LNCAP (cell line): Measurements from ENCODE around the gene RNF123.

Experiments
- TF ChIP-seq, protein P1 (sequence below): fragments of 450-650 bp; IDR thresholded peaks from 2 replicates; pipeline ENCODE4 v1.5.1; 2017; ENCODE audit warnings: mild to moderate bottlenecking

The RNF123 gene

DNA sequence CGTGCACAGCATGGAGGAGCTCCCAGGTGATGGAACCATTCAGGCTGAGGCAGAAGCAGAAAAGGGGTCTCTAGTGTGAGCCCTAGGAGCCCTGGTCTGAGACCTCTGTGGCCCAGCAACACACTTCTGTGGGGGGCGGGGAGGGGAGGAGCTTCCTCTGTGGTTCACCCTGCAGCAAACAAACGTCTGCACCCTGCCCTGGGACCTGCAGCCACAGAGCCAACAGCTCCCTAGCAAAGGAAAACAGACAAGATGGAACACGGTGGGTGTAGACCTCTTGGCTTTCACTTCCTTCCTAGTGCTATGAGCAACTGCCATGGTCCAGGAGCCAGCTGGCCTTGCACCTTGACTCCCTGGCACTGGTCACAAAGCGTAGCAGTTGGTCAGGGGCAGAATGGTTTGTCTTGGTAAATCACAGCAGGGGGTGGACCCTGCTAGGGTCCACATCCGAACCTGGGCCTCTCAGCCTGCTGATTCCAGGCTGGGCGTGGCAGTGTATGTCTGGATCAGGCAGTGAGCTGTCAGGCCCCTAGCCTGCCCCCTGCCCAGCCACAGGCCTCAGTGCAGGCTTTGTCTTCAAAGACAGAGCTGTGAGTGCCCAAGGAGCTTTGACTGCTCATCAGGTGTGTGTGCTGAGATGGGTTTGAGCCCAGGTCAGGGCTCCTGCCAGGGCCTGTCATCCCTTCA lies 23.4 kb downstream of the RNF123 start:
- TF ChIP-seq, protein P1, sequence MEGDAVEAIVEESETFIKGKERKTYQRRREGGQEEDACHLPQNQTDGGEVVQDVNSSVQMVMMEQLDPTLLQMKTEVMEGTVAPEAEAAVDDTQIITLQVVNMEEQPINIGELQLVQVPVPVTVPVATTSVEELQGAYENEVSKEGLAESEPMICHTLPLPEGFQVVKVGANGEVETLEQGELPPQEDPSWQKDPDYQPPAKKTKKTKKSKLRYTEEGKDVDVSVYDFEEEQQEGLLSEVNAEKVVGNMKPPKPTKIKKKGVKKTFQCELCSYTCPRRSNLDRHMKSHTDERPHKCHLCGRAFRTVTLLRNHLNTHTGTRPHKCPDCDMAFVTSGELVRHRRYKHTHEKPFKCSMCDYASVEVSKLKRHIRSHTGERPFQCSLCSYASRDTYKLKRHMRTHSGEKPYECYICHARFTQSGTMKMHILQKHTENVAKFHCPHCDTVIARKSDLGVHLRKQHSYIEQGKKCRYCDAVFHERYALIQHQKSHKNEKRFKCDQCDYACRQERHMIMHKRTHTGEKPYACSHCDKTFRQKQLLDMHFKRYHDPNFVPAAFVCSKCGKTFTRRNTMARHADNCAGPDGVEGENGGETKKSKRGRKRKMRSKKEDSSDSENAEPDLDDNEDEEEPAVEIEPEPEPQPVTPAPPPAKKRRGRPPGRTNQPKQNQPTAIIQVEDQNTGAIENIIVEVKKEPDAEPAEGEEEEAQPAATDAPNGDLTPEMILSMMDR, result no peak

DNA sequence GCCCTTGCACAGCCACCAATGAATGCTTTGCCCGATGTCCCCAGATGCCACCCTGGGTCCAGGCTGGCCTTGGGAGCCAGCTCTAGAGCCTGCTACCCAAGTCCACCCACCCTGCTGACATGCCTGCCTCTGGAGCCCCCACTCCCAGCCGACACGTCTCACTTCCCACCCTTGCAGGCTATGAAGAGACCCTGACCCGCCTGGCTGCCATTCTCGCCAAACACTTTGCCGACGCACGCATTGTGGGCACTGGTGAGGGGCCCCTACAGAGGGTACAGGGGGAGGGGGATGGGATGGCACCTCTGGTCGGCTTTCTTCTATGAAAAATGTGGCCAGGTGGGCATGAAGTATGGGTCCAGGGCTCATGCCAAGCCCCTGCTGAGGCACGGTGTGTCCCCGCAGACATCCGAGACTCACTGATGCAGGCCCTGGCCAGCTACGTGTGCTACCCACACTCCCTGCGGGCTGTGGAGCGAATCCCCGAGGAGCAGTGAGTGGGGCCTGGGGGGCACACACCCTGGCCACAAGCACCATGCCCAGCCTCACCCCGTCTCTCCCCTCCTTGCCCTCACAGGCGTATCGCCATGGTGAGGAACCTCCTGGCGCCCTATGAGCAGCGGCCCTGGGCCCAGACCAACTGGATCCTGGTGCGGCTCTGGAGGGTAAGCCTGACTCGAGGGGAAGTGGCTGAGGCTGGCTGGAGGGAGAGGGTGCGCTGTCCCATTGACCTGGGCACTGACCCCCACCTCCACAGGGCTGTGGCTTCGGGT lies 24.2 kb downstream of the RNF123 start:
- TF ChIP-seq, protein P1, result no peak

DNA sequence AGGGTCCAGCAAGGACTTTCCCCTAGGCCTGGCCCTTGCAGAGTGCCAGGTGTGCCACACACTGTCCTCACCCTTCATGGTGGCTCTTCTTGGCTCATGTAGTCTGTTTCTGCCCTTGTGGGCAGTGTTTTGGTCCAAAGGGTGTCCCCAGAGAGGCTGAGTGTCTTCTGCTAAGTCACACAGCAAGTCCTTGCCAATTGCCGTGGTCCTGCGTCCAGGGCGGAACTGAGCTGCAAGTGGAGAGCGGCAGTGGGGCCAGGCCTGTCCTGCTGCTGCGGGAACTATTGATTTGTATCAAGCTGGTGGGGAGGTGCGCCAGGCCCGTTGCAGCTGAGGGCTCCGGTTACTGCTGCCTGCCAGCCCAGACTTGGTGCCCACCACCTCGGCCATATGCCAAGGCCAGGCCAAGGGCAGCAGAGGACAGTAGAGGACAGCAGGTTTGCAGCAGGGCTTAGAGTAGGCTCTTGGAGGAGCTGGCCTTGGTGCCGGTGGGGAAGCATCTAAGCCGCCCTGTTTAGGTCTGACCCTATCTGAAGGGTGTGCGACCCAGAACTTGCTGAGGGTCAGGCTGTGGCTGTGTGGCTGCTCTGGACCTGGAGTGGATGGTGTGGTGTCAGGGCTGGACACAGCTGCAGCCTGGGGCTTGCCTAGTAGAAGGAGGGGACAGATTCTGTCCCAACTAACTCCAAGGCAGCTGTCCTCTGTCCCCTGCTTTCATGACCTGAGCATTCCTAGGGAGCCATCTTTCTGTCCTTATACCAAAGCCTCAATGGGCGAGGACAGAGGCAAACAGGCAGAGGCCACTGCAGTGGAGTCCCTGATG lies 25.6 kb downstream of the RNF123 start:
- TF ChIP-seq, protein P1, result no peak

DNA sequence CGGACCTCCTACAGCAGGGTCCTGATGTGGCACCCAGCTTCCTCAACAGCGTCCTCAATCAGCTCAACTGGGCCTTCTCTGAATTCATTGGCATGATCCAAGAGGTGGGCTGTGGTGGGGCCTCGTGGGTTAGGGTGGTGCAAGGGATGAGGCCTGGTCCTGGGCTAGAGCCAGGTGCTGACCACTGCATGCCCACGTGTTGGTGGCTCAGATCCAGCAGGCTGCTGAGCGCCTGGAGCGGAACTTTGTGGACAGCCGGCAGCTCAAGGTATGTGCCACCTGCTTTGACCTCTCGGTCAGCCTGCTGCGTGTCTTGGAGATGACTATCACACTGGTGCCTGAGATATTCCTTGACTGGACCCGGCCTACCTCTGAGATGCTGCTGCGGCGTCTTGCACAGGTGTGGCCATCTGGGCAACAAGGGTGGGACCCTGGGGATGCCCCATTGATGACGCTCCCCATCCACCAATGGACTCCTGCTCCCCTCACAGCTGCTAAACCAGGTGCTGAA lies 26.3 kb downstream of the RNF123 start:
- TF ChIP-seq, protein P1, result no peak

DNA sequence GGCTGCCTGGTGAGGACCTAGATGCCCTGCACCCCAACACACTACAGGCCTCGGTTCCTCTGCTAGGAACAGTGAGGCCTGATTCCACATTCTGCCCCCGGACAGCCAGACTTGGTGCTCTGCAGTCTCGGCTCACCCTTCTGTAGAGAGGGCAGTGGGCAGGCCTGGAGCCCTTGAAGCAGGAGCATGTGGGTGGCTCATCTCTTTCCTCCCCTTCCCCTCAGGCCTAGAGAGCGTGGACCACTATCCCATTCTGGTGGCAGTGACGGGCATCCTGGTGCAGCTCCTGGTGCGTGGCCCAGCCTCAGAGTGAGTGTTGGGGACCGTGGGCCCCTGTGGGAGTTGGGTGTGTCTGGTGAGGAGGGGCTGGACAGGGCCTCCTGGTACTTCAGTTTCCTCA lies 26.8 kb downstream of the RNF123 start:
- TF ChIP-seq, protein P1, result no peak

DNA sequence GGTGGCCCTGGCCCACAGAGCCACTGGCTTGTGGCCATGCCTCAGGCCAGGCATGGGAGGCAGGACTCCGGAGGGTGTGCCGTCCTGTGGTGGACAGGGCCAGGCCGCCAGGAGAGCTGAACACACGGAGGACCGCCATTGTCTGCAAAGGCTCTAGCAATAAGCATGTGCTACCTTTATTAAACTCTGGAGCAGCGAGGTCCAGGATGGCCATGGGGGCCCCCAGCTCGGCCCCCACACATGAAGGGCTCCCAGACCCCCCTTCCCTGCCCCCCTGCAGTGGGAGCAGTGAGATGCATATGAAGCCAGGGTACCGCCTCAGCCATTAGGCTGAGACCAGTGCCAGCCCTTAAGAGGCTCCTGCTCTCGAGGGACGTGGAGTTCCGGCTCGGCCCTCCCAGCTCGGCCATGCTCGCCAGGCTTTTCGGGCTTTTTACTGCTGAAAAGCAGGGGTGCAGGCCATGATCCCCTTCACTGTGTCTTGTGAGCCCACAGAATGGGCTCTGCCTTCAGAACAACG lies 27.4 kb downstream of the RNF123 start:
- TF ChIP-seq, protein P1, result no peak
